Thoracic aorta (tissue), 2 donors: Measurements from ENCODE around the gene SIRPG. TPM values are rescaled to one million over a fixed set of nuclear protein-coding genes. Genes with fewer than 3 reads are reported as not detected.

Experiments
- ATAC-seq: fragments of 150-250 bp; one replicate; pipeline ENCODE4 v1.8.0; 2017; ENCODE audit warnings: low read depth; ENCODE audit not compliant: insufficient number of reproducible peaks, low FRiP score
- DNase-seq: peaks from one replicate; pipeline ENCODE4 v3.0.0-alpha.2; 2020; ENCODE audit warnings: low spot score
- H3K27ac ChIP-seq, 2 donors: fragments of 200-600 bp; sonication (generic); 1 replicate in 1 of 2; 2 replicates in 1 of 2; pipeline ENCODE4 v1.5.1; 2016; ENCODE audit warnings: mild to moderate bottlenecking in 2 of 2, moderate library complexity in 2 of 2
- H3K27me3 ChIP-seq: fragments of 200-600 bp; sonication (generic); replicated peaks from 2 replicates; pipeline ENCODE4 v1.6.0; 2016; ENCODE audit warnings: mild to moderate bottlenecking; ENCODE audit not compliant: insufficient read depth
- H3K36me3 ChIP-seq: fragments of 200-600 bp; sonication (generic); one replicate; pipeline ENCODE4 v1.5.1; 2016
- H3K4me1 ChIP-seq, 2 donors: fragments of 200-600 bp; sonication (generic); 1 replicate in 1 of 2; 2 replicates in 1 of 2; pipeline versions ENCODE4 v1.5.1 to v1.6.0; 2016; ENCODE audit warnings: low read depth in 2 of 2, mild to moderate bottlenecking in 1 of 2; ENCODE audit not compliant: control insufficient read depth in 1 of 2
- H3K4me3 ChIP-seq: fragments of 200-600 bp; sonication (generic); 2 replicates; pipeline ENCODE4 v1.5.1; 2016; ENCODE audit warnings: mild to moderate bottlenecking
- H3K9me3 ChIP-seq: fragments of 200-600 bp; sonication (generic); 2 replicates; pipeline ENCODE4 v1.5.1; 2016
- CTCF ChIP-seq: fragments of 200-600 bp; sonication (generic); IDR thresholded peaks from one replicate; pipeline ENCODE4 v1.5.1; 2019; ENCODE audit warnings: antibody characterized with exemption
- total RNA-seq, 2 donors: library from RNA; depleted of rRNA; stranded (reverse); fragments of >200 nt; gene quantifications; one replicate each; pipeline versions ENCODE4 v1.1.0 to v1.2.3, GENCODE V29; 2016

SIRPG gene
- total RNA-seq, 2 donors from 2014 or later, result 3.8 TPM; not detected in 1

DNA sequence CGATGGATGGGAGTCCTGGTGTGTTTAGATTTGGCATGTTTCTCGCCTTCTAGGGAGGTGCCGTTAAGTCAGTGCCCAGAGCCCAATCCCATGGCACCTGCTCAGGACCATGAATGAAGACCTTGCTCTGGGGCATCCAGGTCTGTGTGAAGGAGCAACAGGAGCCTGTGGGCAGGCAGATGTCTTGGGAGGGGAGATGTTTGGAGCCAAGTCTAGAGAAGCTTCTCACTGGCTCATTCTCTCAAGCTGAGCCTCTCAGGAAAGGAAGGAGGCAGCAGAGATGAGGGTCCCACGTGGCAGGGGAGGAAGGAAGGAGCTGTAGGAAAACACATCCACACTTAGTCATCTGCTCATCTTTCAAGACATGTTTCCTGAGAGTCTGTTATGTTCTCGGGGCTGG, 28.3 kb downstream of the SIRPG start:
- Histone ChIP-seq H3K4me1 (no peaks in the 10 kb centered on the region), H3K9me3 (no peaks in the 10 kb centered on the region), H3K27ac (no peak overlapping the region), H3K36me3 (no peaks in the 10 kb centered on the region), H3K27me3 (no peaks in the 10 kb centered on the region), H3K4me3 (no peak overlapping the region)
- DNase-seq, result no peak
- no peak for ATAC-seq
- TF ChIP-seq CTCF, result no peak

- no peak for ATAC-seq
- no peak overlapping the region for H3K4me3 ChIP-seq
- H3K27ac ChIP-seq, result no peak overlapping the region
- H3K9me3 ChIP-seq, result no peaks in the 10 kb centered on the region
- no peaks in the 10 kb centered on the region for H3K4me1 ChIP-seq
- H3K27me3 ChIP-seq, result no peaks in the 10 kb centered on the region
- DNase-seq, result no peak
- no peak for TF ChIP-seq CTCF
- no peaks in the 10 kb centered on the region for H3K36me3 ChIP-seq
Measured at GRCh38 chr20:1628621-1629020, 29.0 kb downstream of the SIRPG start.

DNA sequence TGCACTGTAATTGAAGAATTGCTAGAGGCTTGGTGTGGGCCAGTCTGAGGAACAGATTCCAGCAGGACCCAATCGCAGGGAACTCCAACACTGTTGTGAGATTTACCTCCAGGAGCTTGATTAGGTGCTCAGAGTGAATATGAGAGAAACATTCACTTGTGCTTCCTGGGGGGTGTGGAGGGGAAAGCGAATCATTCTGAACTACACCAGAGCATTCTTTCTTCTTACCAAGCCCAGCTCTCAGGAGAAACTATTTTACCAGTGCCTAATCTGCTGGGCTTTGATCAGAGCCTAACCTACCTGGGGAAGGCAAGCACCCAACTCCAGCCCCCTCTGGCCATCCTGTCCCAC, 30.4 kb downstream of the SIRPG start:
- DNase-seq (no peak), ATAC-seq (no peak)
- no peaks in the 10 kb centered on the region for H3K9me3 ChIP-seq
- TF ChIP-seq CTCF, result no peak
- H3K27me3 ChIP-seq, result no peaks in the 10 kb centered on the region
- H3K4me3 ChIP-seq, result no peak overlapping the region
- no peaks in the 10 kb centered on the region for H3K36me3 ChIP-seq
- H3K27ac ChIP-seq, result no peak overlapping the region
- H3K4me1 ChIP-seq, result no peaks in the 10 kb centered on the region

DNA sequence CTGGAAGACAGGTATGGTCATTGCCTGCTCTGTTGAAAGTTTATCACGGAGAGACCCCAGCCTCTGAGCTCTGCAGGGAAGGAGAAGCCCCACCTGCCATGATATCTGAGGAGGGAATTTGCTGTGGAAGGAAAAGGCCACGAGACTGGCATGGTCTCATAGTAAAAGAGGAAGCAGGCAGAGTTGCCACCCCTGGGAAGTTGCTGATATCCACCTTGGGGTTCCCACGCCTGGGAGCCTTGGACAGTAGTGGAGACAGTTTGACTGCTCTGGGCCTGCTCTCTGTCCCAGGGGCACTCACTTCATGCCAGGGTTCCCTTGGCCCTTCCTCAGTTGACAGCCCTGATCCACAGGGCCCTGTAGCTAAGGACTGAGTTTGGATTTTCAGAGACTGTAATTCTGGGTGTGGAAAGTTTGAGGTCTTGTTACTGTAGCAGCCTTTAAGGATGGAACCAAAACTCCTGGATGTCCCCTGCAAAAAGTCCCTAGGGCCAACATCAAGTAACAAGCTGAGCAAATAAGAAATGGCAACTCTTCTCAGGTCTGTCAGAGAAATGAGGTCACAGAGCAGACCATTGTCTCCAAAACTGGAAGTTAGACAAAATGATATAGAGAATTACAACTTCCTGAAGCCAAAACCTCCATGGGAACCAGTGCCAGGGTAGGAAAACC, 30.9 kb downstream of the SIRPG start:
- DNase-seq (no peak), ATAC-seq (no peak)
- no peaks in the 10 kb centered on the region for H3K27me3 ChIP-seq
- no peak overlapping the region for H3K27ac ChIP-seq
- TF ChIP-seq CTCF, result no peak
- H3K9me3 ChIP-seq, result no peaks in the 10 kb centered on the region
- H3K4me3 ChIP-seq, result no peak overlapping the region
- H3K36me3 ChIP-seq, result no peaks in the 10 kb centered on the region
- H3K4me1 ChIP-seq, result no peaks in the 10 kb centered on the region

GRCh38 chr20:1625083-1625690, 32.4 kb downstream of the SIRPG start:
- ATAC-seq, result no peak
- DNase-seq, result no peak
- no peaks in the 10 kb centered on the region for H3K4me1 ChIP-seq

More at GRCh38 chr20:1625083-1625690, 32.4 kb downstream of the SIRPG start:
- H3K27ac ChIP-seq, result no peak overlapping the region
- no peaks in the 10 kb centered on the region for H3K27me3 ChIP-seq
- H3K9me3 ChIP-seq, result no peaks in the 10 kb centered on the region
- TF ChIP-seq CTCF, result no peak
- H3K36me3 ChIP-seq, result no peaks in the 10 kb centered on the region
- H3K4me3 ChIP-seq, result no peak overlapping the region
